ENCODE results near the gene NHEJ1. TPM values are rescaled to one million over a fixed set of nuclear protein-coding genes. Genes with fewer than 3 reads are reported as not detected.

The NHEJ1 gene
- total and polyA plus RNA-seq, 2 of the 13 experiments (the other 11 are each of a cell fraction or from before 2014, with no cell fraction given), result 30.0 to 30.7 TPM

GRCh38 chr2:219206328-219207133, 45.9 kb upstream of the NHEJ1 start, which contains the start of gene ZFAND2B (continued):
- TF ChIP-seq, protein P1, sequence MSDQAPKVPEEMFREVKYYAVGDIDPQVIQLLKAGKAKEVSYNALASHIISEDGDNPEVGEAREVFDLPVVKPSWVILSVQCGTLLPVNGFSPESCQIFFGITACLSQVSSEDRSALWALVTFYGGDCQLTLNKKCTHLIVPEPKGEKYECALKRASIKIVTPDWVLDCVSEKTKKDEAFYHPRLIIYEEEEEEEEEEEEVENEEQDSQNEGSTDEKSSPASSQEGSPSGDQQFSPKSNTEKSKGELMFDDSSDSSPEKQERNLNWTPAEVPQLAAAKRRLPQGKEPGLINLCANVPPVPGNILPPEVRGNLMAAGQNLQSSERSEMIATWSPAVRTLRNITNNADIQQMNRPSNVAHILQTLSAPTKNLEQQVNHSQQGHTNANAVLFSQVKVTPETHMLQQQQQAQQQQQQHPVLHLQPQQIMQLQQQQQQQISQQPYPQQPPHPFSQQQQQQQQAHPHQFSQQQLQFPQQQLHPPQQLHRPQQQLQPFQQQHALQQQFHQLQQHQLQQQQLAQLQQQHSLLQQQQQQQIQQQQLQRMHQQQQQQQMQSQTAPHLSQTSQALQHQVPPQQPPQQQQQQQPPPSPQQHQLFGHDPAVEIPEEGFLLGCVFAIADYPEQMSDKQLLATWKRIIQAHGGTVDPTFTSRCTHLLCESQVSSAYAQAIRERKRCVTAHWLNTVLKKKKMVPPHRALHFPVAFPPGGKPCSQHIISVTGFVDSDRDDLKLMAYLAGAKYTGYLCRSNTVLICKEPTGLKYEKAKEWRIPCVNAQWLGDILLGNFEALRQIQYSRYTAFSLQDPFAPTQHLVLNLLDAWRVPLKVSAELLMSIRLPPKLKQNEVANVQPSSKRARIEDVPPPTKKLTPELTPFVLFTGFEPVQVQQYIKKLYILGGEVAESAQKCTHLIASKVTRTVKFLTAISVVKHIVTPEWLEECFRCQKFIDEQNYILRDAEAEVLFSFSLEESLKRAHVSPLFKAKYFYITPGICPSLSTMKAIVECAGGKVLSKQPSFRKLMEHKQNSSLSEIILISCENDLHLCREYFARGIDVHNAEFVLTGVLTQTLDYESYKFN (CRISPR knock-in tag; conservative IDR thresholded peaks at IDR 0.05), result peak; percentile 73
- TF ChIP-seq TBX3 (IDR thresholded peaks at IDR 0.05; ENCODE audit: borderline replicate concordance) (no peak; the same call in 1 of the 2 replicates), GPN1 (CRISPR knock-in tag; IDR thresholded peaks at IDR 0.05; ENCODE audit: borderline replicate concordance) (peak; percentile 10; the same call in 1 of the 2 replicates), ZNF317 (CRISPR knock-in tag; IDR thresholded peaks at IDR 0.05) (0 out of 2 replicates have a peak, but pooled peaks have one; percentile 72), HMGA1 (CRISPR knock-in tag; conservative IDR thresholded peaks at IDR 0.05) (no peak), ZNF230 (CRISPR knock-in tag; IDR thresholded peaks at IDR 0.05) (peak; percentile 94), RBM39 (IDR thresholded peaks at IDR 0.05; ENCODE audit: low read depth, low read length, poor library complexity, severe bottlenecking) (peak; percentile 76), CENPT (CRISPR knock-in tag; IDR thresholded peaks at IDR 0.05; ENCODE audit: low read depth) (no peak), MAFF (IDR thresholded peaks at IDR 0.05; ENCODE audit: low read depth, low read length) (no peak), HCFC1 (IDR thresholded peaks at IDR 0.05; ENCODE audit: low read depth, low read length) (no peak; the same call in 1 of the 2 replicates), HNRNPL (IDR thresholded peaks at IDR 0.05; ENCODE audit: low read depth, low read length) (peak; percentile 43; the same call in 1 of the 2 replicates), DDIT3 (CRISPR knock-in tag; IDR thresholded peaks at IDR 0.05) (no peak), HNF1B (CRISPR knock-in tag; IDR thresholded peaks at IDR 0.05) (peak; percentile 86)
- TF ChIP-seq, protein P2, sequence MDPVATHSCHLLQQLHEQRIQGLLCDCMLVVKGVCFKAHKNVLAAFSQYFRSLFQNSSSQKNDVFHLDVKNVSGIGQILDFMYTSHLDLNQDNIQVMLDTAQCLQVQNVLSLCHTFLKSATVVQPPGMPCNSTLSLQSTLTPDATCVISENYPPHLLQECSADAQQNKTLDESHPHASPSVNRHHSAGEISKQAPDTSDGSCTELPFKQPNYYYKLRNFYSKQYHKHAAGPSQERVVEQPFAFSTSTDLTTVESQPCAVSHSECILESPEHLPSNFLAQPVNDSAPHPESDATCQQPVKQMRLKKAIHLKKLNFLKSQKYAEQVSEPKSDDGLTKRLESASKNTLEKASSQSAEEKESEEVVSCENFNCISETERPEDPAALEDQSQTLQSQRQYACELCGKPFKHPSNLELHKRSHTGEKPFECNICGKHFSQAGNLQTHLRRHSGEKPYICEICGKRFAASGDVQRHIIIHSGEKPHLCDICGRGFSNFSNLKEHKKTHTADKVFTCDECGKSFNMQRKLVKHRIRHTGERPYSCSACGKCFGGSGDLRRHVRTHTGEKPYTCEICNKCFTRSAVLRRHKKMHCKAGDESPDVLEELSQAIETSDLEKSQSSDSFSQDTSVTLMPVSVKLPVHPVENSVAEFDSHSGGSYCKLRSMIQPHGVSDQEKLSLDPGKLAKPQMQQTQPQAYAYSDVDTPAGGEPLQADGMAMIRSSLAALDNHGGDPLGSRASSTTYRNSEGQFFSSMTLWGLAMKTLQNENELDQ (CRISPR knock-in tag; IDR thresholded peaks at IDR 0.05; ENCODE audit: borderline replicate concordance), result no peak
- TF ChIP-seq, protein P3, sequence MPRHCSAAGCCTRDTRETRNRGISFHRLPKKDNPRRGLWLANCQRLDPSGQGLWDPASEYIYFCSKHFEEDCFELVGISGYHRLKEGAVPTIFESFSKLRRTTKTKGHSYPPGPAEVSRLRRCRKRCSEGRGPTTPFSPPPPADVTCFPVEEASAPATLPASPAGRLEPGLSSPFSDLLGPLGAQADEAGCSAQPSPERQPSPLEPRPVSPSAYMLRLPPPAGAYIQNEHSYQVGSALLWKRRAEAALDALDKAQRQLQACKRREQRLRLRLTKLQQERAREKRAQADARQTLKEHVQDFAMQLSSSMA (CRISPR knock-in tag; IDR thresholded peaks at IDR 0.05), result peak; percentile 87; the same call in 1 of the 2 replicates
- TF ChIP-seq, protein P4, sequence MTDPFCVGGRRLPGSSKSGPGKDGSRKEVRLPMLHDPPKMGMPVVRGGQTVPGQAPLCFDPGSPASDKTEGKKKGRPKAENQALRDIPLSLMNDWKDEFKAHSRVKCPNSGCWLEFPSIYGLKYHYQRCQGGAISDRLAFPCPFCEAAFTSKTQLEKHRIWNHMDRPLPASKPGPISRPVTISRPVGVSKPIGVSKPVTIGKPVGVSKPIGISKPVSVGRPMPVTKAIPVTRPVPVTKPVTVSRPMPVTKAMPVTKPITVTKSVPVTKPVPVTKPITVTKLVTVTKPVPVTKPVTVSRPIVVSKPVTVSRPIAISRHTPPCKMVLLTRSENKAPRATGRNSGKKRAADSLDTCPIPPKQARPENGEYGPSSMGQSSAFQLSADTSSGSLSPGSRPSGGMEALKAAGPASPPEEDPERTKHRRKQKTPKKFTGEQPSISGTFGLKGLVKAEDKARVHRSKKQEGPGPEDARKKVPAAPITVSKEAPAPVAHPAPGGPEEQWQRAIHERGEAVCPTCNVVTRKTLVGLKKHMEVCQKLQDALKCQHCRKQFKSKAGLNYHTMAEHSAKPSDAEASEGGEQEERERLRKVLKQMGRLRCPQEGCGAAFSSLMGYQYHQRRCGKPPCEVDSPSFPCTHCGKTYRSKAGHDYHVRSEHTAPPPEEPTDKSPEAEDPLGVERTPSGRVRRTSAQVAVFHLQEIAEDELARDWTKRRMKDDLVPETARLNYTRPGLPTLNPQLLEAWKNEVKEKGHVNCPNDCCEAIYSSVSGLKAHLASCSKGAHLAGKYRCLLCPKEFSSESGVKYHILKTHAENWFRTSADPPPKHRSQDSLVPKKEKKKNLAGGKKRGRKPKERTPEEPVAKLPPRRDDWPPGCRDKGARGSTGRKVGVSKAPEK (CRISPR knock-in tag; IDR thresholded peaks at IDR 0.05; ENCODE audit: borderline replicate concordance), result peak; percentile 34; the same call in 1 of the 2 replicates

All from HepG2 (cell line).